ENCODE results near the gene NCOA5. TPM values are rescaled to one million over a fixed set of nuclear protein-coding genes. Genes with fewer than 3 reads are reported as not detected.

NCOA5 gene
- polyA plus RNA-seq, 1 experiment: 27.0 TPM

- Histone ChIP-seq H3K27me3 (ENCODE audit: control insufficient read depth, insufficient read depth, low read length) (no peaks in the 10 kb centered on the region), H3K9me3 (ENCODE audit: control insufficient read depth, insufficient read depth, low read length) (no peaks in the 10 kb centered on the region), H3K4me3 (ENCODE audit: low read depth, low read length) (no peak overlapping the region), H3K27ac (ENCODE audit: low read depth, low read length) (no peak overlapping the region)
- no peak for TF ChIP-seq CTCF (IDR thresholded peaks at IDR 0.05; ENCODE audit: low read depth, low read length)
- POLR2A ChIA-PET: no interaction called here
- CTCF ChIA-PET: no interaction called here
- no peak for DNase-seq (ENCODE audit: low read depth, low spot score)
Measured at GRCh38 chr20:46063652-46064054, 26.1 kb downstream of the NCOA5 start.

- no peaks in the 10 kb centered on the region for H3K27me3 ChIP-seq (ENCODE audit: control insufficient read depth, insufficient read depth, low read length)
- DNase-seq (ENCODE audit: low read depth, low spot score): no peak
- no peaks in the 10 kb centered on the region for H3K9me3 ChIP-seq (ENCODE audit: control insufficient read depth, insufficient read depth, low read length)
- TF ChIP-seq CTCF (IDR thresholded peaks at IDR 0.05; ENCODE audit: low read depth, low read length): no peak
- H3K27ac ChIP-seq (ENCODE audit: low read depth, low read length): no peak overlapping the region
- ChIA-PET POLR2A (no interaction called here), CTCF (no interaction called here)
- no peak overlapping the region for H3K4me3 ChIP-seq (ENCODE audit: low read depth, low read length)
Measured at GRCh38 chr20:46063151-46063550, 26.6 kb downstream of the NCOA5 start.

GRCh38 chr20:46062621-46063020 is 27.1 kb downstream of the NCOA5 start:
- ChIA-PET POLR2A (no interaction called here), CTCF (no interaction called here)
- Histone ChIP-seq H3K9me3 (ENCODE audit: control insufficient read depth, insufficient read depth, low read length) (no peaks in the 10 kb centered on the region; the same call in 1 of the 2 replicates), H3K27ac (ENCODE audit: low read depth, low read length) (no peak overlapping the region), H3K27me3 (ENCODE audit: control insufficient read depth, insufficient read depth, low read length) (no peaks in the 10 kb centered on the region), H3K4me3 (ENCODE audit: low read depth, low read length) (no peak overlapping the region)
- TF ChIP-seq CTCF (IDR thresholded peaks at IDR 0.05; ENCODE audit: low read depth, low read length): no peak
- DNase-seq (ENCODE audit: low read depth, low spot score): no peak

GRCh38 chr20:46062151-46062550 is 27.6 kb downstream of the NCOA5 start:
- ChIA-PET POLR2A (no interaction called here), CTCF (no interaction called here)
- no peak for TF ChIP-seq CTCF (IDR thresholded peaks at IDR 0.05; ENCODE audit: low read depth, low read length)
- Histone ChIP-seq H3K27me3 (ENCODE audit: control insufficient read depth, insufficient read depth, low read length) (peaks cover 1% of the 10 kb centered on the region), H3K9me3 (ENCODE audit: control insufficient read depth, insufficient read depth, low read length) (no peaks in the 10 kb centered on the region; the same call in 1 of the 2 replicates), H3K4me3 (ENCODE audit: low read depth, low read length) (no peak overlapping the region), H3K27ac (ENCODE audit: low read depth, low read length) (no peak overlapping the region)
- DNase-seq (ENCODE audit: low read depth, low spot score): no peak

GRCh38 chr20:46060975-46061374 is 28.8 kb downstream of the NCOA5 start:
- Histone ChIP-seq H3K27me3 (ENCODE audit: control insufficient read depth, insufficient read depth, low read length) (peaks cover 8% of the 10 kb centered on the region), H3K27ac (ENCODE audit: low read depth, low read length) (no peak overlapping the region), H3K4me3 (ENCODE audit: low read depth, low read length) (no peak overlapping the region), H3K9me3 (ENCODE audit: control insufficient read depth, insufficient read depth, low read length) (no peaks in the 10 kb centered on the region; the same call in 1 of the 2 replicates)
- no peak for DNase-seq (ENCODE audit: low read depth, low spot score)
- no peak for TF ChIP-seq CTCF (IDR thresholded peaks at IDR 0.05; ENCODE audit: low read depth, low read length)
- CTCF ChIA-PET: interaction anchor here (0.5 to 1.1 kb wide), 3 partner anchors 38 to 39 kb away, joined by 3 to 7 read pairs (median 4); no protein-coding TSS in a partner anchor
- POLR2A ChIA-PET: no interaction called here
